ENCODE results near the gene ARHGEF39. TPM values are rescaled to one million over a fixed set of nuclear protein-coding genes. Genes with fewer than 3 reads are reported as not detected.

Gene ARHGEF39
- total and polyA plus RNA-seq, 9 of the 15 experiments (the other 6 are each of a cell fraction or from before 2014, with no cell fraction given), result 2.8 to 21.7 (median 12.9) TPM

- TF ChIP-seq ZHX1 (conservative IDR thresholded peaks at IDR 0.05; ENCODE audit: low read length), result no peak
- TF ChIP-seq CSDE1 (IDR thresholded peaks at IDR 0.05), result no peak
- TF ChIP-seq ZNF212 (CRISPR knock-in tag; IDR thresholded peaks at IDR 0.05), result no peak
- TF ChIP-seq SMAD4 (CRISPR knock-in tag; conservative IDR thresholded peaks at IDR 0.05), result no peak
- no peak for TF ChIP-seq ZBTB43 (CRISPR knock-in tag; IDR thresholded peaks at IDR 0.05)
- TF ChIP-seq EZH2 (IDR thresholded peaks at IDR 0.05; ENCODE audit: borderline replicate concordance, low read depth, low read length), result no peak
- TF ChIP-seq EWSR1 (IDR thresholded peaks at IDR 0.05; ENCODE audit: borderline replicate concordance, low read depth, partially characterized antibody), result no peak
These were observed 45.2 kb downstream of the ARHGEF39 start (continued) for GRCh38 chr9:35619800-35620158.
